A673 (cell line): Measurements from ENCODE around the gene FITM2. TPM values are rescaled to one million over a fixed set of nuclear protein-coding genes. Genes with fewer than 3 reads are reported as not detected.

ENCODE experiments used
- BruUV-seq: library from RNA; stranded (reverse); fragments of 400-500 nt; replicated peaks from 2 replicates; lab custom pipeline; 2021; lab: Mats Ljungman, UMichigan
- CTCF ChIA-PET: fragments of 300-600 bp; sonication (Branson Sonifier 250); formaldehyde crosslinking; loops from one replicate; lab custom pipeline; 2022; ENCODE audit warnings: antibody characterized with exemption; lab: Charles Lee
- POLR2A ChIA-PET: fragments of 300-600 bp; sonication (Branson Sonifier 250); formaldehyde crosslinking; loops from one replicate; lab custom pipeline; 2022; ENCODE audit warnings: antibody characterized with exemption; ENCODE audit not compliant: low non-redundant PET; lab: Charles Lee
- DNase-seq: peaks from one replicate; pipeline ENCODE4 v3.0.0-alpha.2; 2015; ENCODE audit warnings: low spot score
- H3K27ac ChIP-seq: fragments of 200-600 bp; sonication (generic); 2 replicates; pipeline ENCODE4 v1.5.1; 2016; ENCODE audit warnings: mixed run types, low read depth, mild to moderate bottlenecking, mixed read lengths, antibody characterized with exemption, low read length; ENCODE audit not compliant: poor library complexity, severe bottlenecking
- H3K27me3 ChIP-seq: fragments of 200-600 bp; sonication (generic); replicated peaks from 2 replicates; pipeline ENCODE4 v1.6.1; 2017; ENCODE audit warnings: mixed run types, low read depth, mild to moderate bottlenecking, mixed read lengths, antibody characterized with exemption, low read length; ENCODE audit not compliant: insufficient read depth, poor library complexity
- H3K36me3 ChIP-seq: fragments of 200-600 bp; sonication (generic); 2 replicates; pipeline ENCODE4 v1.6.1; 2016; ENCODE audit warnings: mixed run types, mild to moderate bottlenecking, mixed read lengths, antibody characterized with exemption, low read length; ENCODE audit not compliant: insufficient read depth, poor library complexity, severe bottlenecking
- H3K4me1 ChIP-seq: fragments of 200-600 bp; sonication (generic); 2 replicates; pipeline ENCODE4 v1.6.1; 2017; ENCODE audit warnings: mixed run types, mild to moderate bottlenecking, mixed read lengths, antibody characterized with exemption, low read length; ENCODE audit not compliant: insufficient read depth, poor library complexity, severe bottlenecking
- H3K4me3 ChIP-seq: fragments of 200-600 bp; sonication (generic); 2 replicates; pipeline ENCODE4 v1.5.1; 2016; ENCODE audit warnings: low read depth, mixed run types, mild to moderate bottlenecking, mixed read lengths, low read length; ENCODE audit not compliant: poor library complexity, severe bottlenecking
- H3K9me3 ChIP-seq: fragments of 200-600 bp; sonication (generic); 2 replicates; pipeline ENCODE4 v1.6.1; 2016; ENCODE audit warnings: mixed run types, low read depth, mild to moderate bottlenecking, mixed read lengths, antibody characterized with exemption, low read length; ENCODE audit not compliant: poor library complexity, severe bottlenecking
- CTCF ChIP-seq: fragments of 300-800, 200-600 bp; sonication (generic); conservative IDR thresholded peaks from 2 replicates; pipeline ENCODE4 v1.5.1; 2017; ENCODE audit warnings: low read depth, mild to moderate bottlenecking, antibody characterized with exemption, low read length, moderate library complexity, mixed read lengths
- EZH2 ChIP-seq: fragments of 200-600 bp; sonication (generic); IDR thresholded peaks from 2 replicates; pipeline ENCODE4 v1.6.1; 2017; ENCODE audit warnings: borderline replicate concordance, low read depth, mild to moderate bottlenecking, mixed read lengths, antibody characterized with exemption, low read length; ENCODE audit not compliant: poor library complexity, severe bottlenecking
- intact Hi-C: fragments of 100-400 bp; cut with micrococcal nuclease; formaldehyde crosslinking; loops from one replicate; pipeline ENCODE4 v1.10.0; 2022; ENCODE audit not compliant: unreplicated experiment
- total RNA-seq: library from RNA; stranded (reverse); gene quantifications from 2 replicates; pipeline ENCODE4 v1.2.3, GENCODE V29; 2021

Gene FITM2
- total RNA-seq, 1 experiment from 2014 or later = 5.7 TPM

DNA sequence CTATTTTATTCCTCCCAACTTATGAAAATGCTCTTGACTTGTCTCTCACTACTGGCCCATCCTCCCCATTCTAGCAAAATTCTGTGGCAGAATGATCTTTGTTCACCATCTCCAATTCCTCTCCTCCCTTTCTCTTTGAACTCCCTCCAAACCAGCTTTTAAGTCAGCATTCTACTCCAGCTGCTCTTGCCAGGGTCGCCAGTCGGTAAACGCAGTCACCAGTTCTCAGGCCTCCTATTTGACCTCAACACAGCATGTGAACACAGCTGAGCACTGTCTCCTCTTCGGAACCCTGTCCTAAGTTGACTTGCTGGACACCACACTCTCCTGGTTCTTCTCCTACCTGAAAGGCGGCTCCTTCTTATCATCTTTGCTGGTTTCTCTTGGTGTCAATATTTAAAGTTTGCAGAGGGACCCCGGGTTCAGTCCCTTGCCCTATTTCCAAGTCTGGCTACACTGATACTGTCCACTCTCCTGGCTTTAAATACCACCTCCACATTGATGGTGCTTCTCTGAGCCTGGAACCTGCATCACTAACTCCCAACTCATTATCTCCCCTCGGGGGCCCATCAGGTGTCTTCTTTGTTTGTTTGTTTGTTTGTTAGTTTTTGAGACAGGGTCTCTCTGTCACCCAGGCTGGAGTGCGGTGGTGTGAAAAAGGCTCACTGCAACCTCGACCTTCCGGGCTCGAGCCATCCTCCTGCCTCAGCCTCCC is 36.5 kb downstream of the FITM2 start:
- Histone ChIP-seq H3K4me3 (no peak overlapping the region), H3K27ac (no peak overlapping the region), H3K9me3 (no peaks in the 10 kb centered on the region), H3K27me3 (no peaks in the 10 kb centered on the region), H3K36me3 (no peaks in the 10 kb centered on the region), H3K4me1 (no peaks in the 10 kb centered on the region)
- ChIA-PET CTCF (no interaction called here), POLR2A (no interaction called here)
- DNase-seq = no peak
- no peak for TF ChIP-seq CTCF
- TF ChIP-seq EZH2 = no peak
- intact Hi-C loops = no loop called here
- no TSS peak for BruUV-seq

DNA sequence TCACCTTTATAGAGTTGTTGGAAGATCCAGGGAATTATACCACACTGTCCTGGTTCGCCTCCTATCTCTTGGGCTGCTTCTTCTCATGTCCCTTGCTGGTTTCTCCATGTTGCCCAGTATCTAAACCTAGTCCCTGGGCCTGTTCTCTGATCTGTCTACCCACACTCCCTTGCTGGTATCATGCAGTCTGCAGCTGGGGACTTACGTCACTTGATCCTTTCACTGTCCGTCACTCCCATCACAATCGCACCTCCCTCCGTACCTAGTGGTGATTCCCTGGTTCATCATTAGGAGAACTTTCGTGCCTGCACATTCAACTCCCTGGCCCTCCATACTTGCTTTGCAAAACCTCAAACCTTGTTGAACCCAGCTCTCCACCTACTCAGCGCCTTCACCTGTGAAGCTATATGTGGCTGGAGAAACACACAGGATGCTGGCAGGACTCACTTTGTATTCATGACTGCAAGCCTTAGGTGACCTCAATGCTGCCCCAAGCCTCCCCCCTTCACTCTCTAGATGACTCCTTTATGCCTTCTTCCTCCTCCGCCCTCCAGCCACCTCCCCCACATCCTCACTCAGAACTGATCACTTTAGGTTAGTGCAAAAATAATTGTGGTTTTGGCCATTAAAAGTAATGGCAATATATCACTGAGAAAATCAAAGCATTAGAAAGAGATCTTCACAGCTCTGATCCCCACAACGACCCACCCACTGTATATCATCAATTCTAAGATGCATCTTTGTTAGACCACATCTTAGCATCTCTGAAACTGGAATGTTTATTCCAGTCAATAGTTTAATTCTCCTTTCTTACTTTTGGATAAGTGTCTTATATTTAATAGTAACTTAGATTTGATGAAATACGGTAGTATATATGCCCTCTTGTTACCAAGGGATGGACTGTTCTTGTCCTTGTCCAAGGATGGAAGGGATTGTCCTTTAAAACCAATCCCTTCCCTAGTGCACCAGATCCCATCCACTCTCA is 37.5 kb downstream of the FITM2 start:
- Histone ChIP-seq H3K4me1 (no peaks in the 10 kb centered on the region), H3K27ac (no peak overlapping the region), H3K4me3 (no peak overlapping the region), H3K36me3 (no peaks in the 10 kb centered on the region), H3K9me3 (no peaks in the 10 kb centered on the region), H3K27me3 (no peaks in the 10 kb centered on the region)
- BruUV-seq = no TSS peak
- CTCF ChIA-PET = no interaction called here
- POLR2A ChIA-PET = no interaction called here
- DNase-seq = no peak
- no peak for TF ChIP-seq EZH2
- no peak for TF ChIP-seq CTCF
- intact Hi-C loops = no loop called here

DNA sequence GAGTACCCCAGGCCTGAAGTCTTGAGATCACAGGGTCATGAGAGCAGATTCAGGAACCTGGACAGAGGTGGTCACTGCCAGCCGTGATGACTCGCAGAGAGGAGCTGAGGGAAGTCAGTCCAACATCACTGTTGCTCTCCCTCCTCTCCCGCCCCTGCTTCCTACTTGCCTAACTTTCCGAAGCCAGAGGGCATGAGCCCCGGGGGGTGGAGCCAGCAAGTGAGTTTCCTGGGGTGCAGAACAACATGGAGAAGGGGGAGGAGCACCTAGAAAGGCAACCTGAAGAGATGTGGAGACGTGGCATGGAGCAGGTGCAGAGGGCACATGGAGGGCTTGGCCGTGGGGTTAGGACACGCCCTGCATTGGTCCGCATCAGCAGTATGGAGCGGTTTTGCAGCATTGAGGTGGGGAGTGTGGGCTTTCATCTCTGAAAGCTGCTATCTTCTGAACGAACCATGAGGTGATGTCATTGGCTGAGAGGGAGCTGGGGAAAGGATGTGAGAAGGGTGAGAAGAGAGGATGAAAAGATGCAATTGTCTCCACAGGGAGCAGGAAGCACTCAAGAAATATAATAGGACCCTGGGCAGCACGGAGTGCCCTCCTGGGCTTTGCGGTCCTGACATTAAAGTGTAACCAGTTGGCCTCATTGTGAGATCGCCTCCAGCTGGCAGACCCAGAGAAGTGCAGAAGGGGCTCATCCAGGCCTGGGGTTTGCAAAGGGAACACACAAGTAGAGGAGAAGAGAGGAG is 38.9 kb downstream of the FITM2 start:
- H3K4me3 ChIP-seq = no peak overlapping the region
- H3K36me3 ChIP-seq = no peaks in the 10 kb centered on the region
- no peak overlapping the region for H3K27ac ChIP-seq
- peak; percentile 47 for DNase-seq
- TF ChIP-seq CTCF (peak; percentile 58), EZH2 (no peak)
- POLR2A ChIA-PET = no interaction called here
- H3K27me3 ChIP-seq = no peaks in the 10 kb centered on the region
- intact Hi-C loops = no loop called here
- BruUV-seq = no TSS peak
- no peaks in the 10 kb centered on the region for H3K9me3 ChIP-seq
- CTCF ChIA-PET = no interaction called here
- no peaks in the 10 kb centered on the region for H3K4me1 ChIP-seq
